HG03095 (cell line): ENCODE results near the gene PXDC1.
"Not testable (repeated sequence)": the region's sequence is repeated elsewhere in the genome, so short reads cannot be mapped to it uniquely, and the experiment has no call there.

Experiments
- ATAC-seq: cut with Tn5 transposase; IDR thresholded peaks from one replicate; pipeline ENCODE4 v1.9.1; 2021; ENCODE audit warnings: moderate library complexity; ENCODE audit not compliant: unreplicated experiment

PXDC1 gene

GRCh38 chr6:3782876-3783832, 31.6 kb upstream of the PXDC1 start:
- ATAC-seq: no peak

- no peak for ATAC-seq
Observed at GRCh38 chr6:3781504-3781903, 30.0 kb upstream of the PXDC1 start.

- ATAC-seq: no peak
Observed at GRCh38 chr6:3779574-3779849, 28.0 kb upstream of the PXDC1 start.

- ATAC-seq: no peak
Observed at GRCh38 chr6:3778701-3779573, 27.4 kb upstream of the PXDC1 start.

DNA sequence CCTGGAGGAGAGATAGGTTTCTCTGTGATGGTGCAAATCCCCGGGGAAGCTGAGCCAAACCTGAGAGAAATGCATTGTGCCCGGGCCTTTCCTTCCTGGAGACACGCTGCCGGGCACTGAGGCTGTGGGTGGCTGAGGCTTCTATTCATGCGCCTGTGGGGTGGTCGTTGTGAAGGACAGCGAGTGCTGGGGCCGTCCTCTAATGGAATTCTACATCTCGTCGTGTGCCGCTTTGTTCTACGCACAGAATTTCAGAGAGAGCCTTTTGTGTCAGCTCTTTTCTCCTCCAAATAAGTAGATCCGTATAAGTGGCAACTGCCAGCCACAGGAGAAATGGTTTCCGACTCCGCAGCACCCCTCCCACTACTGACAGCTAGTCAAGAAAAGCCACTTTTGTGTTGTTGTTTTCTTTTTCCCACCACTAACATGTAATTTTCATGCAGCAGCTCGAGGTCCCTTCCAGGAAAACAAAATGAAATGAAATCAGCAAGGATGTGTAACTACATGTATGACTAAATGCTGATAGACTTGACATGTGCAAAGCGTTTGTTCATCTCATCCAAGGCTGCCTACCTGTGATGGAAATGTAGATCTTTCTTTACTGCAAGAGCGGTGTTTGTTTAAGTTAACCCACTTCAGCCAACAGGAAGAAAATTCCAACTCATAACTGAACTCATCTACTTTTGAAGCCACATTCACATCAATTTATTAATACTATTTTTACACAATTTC, 26.4 kb upstream of the PXDC1 start:
- no peak for ATAC-seq

GRCh38 chr6:3776881-3777507, 25.5 kb upstream of the PXDC1 start:
- ATAC-seq: no peak

DNA sequence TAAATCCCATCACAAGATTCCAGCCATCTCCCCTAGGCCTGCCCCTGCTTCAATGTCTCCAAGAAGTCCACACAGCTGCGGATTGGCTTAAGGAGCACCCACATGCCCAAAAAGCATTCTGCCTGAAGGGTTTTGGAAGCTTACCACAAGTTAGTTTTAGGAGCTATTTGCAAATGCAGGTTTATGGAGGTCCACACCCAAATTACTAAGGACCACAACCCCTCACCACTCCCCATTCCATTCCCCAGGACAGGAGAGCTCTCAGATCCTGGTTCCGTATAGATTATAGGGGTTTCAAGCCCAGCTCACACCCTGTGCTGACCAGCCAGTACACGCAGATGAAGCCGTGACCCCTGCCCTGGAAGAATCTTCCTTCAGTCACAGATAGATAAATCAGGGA, 24.3 kb upstream of the PXDC1 start:
- no peak for ATAC-seq

DNA sequence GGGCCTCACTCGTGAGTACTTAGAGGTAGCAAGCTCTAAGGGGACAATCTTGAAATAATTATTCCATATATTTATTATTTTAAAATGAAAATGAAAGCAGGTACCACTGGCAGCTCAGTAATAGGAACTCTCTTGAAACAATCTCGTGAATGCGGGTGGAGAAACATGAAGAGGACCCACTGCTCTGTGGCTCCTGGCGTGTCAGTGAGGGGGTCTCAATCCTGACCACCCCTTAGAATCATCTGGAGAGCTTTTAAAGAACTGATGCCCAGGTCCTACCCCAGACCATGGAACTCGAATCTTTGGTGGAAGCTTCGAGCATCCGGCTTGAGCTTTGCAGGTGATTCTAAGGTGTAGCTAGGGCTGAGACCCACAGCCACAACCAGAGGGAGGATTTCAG, 23.9 kb upstream of the PXDC1 start:
- ATAC-seq: no peak

DNA sequence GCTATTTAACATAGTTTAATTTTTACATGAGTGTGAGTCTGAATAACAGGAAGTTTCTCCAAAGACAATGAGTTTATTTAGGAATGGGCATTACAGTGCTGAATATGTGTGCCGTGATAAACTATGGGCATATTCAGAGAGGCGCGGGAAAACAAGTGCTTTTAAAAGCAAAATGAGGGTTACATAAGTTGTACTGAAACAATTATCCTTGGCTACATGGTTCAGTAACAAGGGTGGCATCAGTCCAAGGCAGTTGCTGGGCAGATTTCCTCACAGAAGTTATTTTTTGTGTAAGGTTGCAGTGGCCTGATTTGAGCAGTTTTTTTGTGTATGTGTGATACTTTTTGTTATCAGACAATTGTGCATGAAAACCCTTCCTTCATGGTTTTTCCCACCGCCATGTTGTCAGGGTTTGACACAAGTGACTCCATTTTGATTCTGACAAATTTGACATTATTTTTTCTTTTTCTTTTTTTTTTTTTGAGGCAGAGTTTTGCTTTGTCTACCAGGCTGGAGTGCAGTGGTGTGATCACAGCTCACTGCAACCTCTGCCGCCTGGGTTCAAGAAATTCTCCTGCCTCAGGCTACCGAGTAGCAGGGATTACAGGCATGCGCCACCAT, 22.3 kb upstream of the PXDC1 start:
- no peak for ATAC-seq

DNA sequence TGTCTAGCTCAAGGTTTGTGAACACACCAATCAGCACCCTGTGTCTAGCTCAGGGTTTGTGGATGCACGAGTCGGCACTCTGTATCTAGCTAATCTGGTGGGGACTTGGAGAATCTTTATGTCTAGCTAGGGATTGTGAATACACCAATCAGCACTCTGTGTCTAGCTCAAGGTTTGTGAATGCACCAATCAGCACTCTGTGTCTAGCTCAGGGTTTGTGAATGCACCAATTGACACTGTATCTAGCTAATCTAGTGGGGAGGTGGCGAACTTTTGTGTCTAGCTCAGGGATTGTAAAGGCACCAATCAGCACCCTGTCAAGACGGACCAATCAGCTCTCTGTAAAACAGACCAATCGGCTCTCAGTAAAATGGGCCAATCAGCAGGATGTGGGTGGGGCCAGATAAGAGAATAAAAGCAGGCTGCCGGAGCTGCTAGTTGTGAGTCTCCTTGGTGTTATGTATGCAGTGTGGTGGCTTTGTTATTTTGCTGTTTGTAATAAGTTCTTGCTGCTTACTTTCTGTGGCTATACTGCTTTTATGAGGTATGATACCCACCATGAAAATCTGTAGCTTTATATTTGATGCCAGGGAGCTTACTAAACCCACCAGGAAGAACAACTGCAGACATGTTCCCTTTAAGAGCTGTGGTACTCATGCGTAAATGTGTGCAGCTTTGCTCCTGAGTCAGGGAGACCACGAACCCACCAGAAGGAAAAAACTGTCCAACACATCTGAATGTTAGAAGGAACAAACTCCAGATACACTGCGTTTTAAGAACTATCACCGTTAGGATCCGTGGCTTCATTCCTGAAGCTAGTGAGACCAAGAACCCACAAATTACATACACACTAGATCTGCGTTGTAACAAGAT, 20.9 kb upstream of the PXDC1 start:
- not testable (repeated sequence) for ATAC-seq

DNA sequence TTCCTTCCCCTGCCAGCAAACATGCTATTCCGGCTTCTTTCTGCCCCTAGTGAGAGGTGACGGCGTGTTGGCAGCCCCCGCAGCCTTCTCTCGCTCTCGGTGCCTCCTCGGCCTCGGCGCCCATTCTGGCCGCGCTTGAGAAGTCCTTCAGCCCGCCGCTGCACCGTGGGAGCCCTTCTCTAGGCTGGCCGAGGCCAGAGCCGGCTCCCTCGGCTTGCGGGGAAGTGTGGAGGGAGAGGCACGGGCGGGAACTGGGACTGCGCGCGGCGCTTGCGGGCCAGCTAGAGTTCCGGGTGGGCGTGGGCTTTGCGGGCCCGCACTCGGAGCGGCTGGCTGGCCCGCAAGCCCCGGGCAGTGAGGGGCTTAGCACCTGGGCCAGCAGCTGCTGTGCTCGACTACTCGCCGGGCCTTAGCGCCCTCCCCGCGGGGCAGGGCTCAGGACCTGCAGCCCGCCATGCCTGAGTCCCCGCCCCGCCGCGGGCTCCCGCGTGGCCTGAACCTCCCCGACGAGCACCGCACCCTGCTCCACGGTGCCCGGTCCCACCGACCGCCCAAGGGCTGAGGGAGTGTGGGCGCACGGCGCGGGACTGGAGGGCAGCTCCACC, 20.0 kb upstream of the PXDC1 start:
- ATAC-seq: no peak

DNA sequence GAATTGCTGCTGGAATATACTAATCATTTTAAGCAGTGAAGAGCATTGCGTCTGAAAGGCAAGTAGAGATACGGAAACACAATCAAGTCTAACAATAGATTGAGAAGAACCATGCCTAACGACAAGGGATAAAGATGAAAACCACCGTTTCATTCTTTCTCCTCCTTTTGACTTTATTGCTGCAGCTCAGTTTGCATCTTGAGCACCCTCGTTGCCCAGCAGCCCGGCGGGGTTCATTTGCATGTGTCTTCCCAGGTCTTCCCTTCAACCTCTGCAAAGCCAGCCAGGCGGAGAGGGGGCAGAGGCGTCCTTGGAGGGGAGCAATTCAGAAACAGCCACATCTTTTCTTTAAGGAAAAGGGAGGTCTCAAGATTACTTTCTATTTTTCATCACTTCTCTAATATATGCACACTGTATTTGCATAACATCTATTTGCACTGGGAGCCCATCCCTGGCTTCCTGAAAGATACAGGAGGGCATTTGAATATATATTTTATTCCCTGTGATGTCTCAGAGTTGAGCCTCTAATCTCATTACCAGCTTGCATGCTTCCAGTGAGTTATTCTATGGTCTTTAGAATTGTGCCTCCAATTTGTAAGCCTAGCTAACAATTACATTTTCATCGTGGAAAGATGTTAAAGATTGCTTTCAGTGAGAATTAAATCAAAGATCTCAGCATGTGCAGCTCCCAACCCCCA, 18.7 kb upstream of the PXDC1 start:
- ATAC-seq: no peak

GRCh38 chr6:3769610-3770009, 18.1 kb upstream of the PXDC1 start:
- ATAC-seq: no peak

DNA sequence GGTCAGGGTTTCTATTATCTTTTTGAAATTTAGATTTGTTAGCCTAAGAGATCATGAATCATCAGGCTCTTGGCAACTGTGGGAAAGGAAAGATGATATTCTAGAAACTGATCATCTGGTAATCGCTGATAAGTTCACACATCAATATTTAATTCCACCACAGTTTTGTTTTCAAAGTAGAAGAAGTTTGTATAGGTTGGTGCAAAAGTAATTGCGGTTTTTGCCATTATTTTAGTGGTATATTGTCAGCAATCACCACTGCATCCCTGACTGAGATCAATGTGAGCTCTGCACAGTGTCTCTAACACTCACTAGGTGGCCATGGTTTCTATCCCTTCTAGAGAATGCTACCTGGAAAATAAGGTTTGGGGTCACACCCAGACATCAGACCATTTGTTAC, 17.0 kb upstream of the PXDC1 start:
- no peak for ATAC-seq

GRCh38 chr6:3767483-3767882, 16.0 kb upstream of the PXDC1 start:
- not testable (repeated sequence) for ATAC-seq

DNA sequence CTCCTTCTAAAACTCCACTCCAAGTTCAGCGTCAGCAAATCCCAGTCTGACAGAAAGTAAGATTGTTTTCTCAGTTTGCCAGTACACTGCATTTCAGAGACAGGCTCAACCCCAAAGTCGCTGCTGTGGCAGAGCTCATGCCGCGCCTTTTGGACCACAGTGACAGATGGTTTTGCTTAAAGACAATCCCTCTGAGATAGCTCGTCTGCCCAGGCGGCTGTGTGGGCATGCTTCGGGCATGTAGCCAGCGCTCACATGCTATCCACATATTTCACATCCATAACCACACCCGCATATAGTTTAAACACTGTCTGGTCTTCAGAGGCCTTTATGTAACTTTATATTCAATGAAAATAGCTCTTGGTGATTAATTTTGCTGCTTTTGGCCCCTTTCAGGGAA, 14.7 kb upstream of the PXDC1 start:
- ATAC-seq: no peak

DNA sequence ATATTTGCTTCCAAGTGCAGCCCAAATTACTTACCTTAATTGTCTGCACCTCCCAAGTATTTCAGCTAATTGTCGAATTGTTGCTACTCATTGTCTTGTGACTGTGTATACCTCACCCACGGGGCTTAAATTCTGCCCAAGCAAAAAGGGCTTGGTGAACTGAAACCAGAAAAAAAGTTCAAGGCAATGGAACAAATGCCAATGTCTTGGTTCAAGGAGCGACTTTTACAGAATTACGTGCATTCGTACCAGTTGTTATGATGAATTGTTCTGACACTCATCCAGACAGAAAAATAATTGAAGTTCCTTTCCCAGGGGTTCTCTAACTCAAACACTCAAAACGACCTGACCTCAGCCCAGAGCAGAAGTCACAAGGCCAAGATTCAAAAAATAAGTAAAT, 13.9 kb upstream of the PXDC1 start:
- no peak for ATAC-seq

DNA sequence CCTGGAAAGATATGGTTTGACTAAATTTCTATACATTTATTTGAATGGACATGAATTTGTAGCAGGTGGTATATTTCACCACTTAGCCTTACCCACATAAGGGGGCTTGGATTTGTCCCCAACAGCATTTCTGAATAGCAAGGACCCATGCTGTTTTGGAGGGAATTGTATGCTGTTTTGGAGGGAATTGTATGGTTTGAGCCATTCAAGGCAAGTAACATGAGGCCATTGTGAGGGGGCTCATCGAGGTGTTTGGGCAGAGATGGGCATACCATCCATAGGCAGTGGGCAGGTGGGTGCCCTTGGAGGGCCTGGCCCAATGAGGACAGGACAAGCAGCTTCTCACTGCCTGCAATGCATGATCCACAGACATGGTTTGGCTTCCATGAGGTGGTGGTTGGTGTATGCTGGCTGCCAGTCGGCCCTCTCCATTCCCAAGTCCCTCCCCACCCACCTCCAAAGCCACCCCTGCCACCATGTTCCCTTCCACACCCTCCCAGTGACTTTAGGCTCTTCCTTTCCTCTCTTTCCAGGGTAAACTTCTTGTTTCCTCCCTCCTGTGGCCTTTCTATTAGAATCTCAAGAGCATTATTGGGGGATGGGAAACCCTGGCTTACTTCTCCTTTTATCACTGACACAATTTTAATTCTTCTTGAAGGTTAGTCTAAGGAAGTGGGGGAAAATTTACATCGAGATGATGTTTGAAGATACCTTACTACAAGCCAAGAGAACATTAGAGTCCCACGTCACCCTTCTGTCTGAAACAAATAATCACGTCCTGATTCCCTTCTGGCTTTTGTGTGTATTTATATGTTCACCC, 13.2 kb upstream of the PXDC1 start:
- ATAC-seq: no peak
